Hair follicle dermal papilla cell (primary cell): ENCODE data around the gene TECRL. TPM values are rescaled to one million over a fixed set of nuclear protein-coding genes. Genes with fewer than 3 reads are reported as not detected.

Source experiments
- small RNA-seq: library from RNA; depleted of rRNA; stranded (forward); fragments of <200 nt; gene quantifications from one replicate; pipeline ENCODE3, GENCODE V24; 2012
- total RNA-seq: library from RNA; depleted of rRNA; stranded (reverse); fragments of >200 nt; gene quantifications from 2 replicates; pipeline ENCODE4 v1.2.3, GENCODE V29; 2012

The TECRL gene
- total RNA-seq = not detected in 2 replicates

GRCh38 chr4:64409300-64409699 lies at the start of gene TECRL:
Gene TECRL, minus strand, starts transcription at chr4:64409450. Its CDS starts 99 bp downstream, at chr4:64409351.

Small RNA genes within 50 kb of the gene (small RNA-seq; reads per million reads assigned to genes)
- not detected for gene RNU6-191P
